GM18907 (cell line): Measurements from ENCODE around the gene TRNT1.

Experiments
- ATAC-seq: cut with Tn5 transposase; IDR thresholded peaks from one replicate; pipeline ENCODE4 v1.9.1; 2021; ENCODE audit warnings: mild to moderate bottlenecking, moderate library complexity; ENCODE audit not compliant: unreplicated experiment

The TRNT1 gene

GRCh38 chr3:3177861-3178497, 51.2 kb downstream of the TRNT1 start:
- ATAC-seq = no peak

GRCh38 chr3:3178498-3179328, 52.0 kb downstream of the TRNT1 start:
- ATAC-seq = peak; percentile 4

DNA sequence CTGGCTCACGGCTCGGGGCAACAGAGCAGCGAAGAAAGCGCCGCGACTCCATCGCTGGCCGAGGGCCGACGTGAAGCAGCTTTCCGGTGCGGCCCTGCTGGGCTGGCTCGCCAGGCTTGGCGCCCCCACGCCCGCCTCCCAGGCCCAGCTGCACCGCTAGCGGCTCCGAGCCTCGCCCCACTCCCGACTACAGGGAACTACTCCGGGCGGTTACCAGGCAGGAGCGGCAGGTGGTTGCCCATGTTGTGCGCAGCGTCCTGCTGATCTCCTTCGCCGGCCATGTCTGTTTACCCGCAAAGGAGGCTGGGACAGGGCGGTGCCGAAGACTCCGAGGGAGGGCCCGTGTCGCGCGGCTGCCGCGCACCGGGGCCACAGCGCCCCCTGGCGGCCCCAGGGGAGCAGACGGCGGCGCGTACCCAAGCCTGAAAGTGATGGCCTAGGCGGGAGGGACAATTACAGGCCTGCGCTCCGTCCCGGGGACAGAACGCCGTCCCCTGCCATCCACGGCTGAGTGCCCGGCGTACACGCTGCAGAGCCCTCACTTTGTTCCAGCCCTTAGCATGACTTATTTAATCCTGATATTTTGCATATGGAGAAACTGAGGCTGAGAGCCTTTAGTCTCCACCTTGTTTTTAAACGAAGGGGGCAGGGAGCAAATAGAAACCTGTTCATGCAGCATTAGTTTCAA, 52.8 kb downstream of the TRNT1 start, which contains the start of gene CRBN:
Gene CRBN (minus strand): TSS at position 285 of the 688 bp plus-strand sequence. CDS start 4 bp downstream, at position 281.
- ATAC-seq = peak; percentile 99

DNA sequence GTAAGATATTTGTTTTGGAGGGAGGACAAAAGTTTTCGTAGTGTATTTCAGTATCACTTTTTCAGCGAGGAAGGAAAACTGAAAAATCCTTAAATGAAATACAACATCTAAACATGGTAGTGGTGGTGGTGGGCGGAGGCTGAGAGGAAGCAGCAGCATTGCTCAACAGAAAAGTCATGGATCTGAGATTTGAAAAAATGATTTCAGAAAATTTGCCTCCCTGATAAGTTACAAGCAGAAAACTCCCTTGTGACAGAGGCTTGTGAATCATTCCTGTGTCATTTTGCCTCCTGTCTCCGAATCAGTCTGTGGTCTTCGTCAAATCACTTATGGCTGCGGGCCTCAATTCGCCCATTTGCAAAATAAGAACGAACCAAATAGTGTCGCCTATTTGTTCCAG, 53.7 kb downstream of the TRNT1 start:
- ATAC-seq = no peak

- no peak for ATAC-seq
Observed at GRCh38 chr3:3184876-3185275, 58.1 kb downstream of the TRNT1 start.

- ATAC-seq = no peak
Observed at GRCh38 chr3:3189102-3189727, 62.5 kb downstream of the TRNT1 start.

GRCh38 chr3:3189961-3190360, 63.2 kb downstream of the TRNT1 start:
- ATAC-seq = no peak

DNA sequence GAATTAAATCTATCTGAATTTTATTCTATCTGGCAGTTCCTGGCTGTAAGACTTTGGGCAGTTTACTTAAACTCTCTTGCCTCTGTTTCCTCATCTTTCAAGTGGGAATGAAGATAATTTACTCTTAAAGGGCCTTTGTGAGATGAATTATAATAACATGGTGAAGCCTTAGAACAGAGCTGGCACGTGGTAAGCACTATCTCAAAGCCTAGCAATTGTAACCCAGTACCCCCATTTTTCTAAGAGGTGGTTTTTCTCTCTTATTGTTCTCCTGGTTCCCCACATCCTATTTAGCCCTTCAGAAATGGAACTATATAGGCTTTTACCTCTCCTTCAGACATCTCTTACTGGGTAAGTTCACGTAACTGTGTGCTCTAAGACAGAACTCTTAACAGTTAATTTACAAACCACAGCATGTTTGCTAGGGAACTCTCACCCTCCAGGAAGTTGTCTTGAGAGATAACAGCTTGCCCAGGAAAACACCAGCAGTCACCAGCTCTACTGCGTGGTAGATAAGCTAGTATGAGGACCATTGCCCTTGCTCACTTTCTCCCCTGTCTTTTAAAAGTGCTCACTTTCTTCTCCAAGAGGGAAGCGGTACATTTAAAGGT, 65.0 kb downstream of the TRNT1 start:
- no peak for ATAC-seq

DNA sequence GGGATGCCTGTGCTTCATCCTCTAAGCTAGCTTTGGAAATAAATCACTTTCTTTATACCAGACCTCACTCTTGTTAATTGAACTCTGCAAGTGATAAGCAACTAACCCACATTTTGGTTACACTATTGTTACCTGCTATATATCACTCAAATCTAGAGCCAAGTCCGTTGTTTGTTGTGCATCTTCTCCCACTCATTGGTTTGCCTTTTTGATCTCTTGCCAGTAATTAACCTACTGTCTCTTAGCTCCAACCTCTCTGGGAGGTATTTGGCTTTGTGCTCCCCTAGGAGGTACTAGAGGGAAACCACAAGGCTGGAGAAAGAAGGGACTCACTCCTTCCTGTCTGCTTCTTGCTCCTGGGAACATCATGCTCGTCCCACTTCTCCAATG, 65.5 kb downstream of the TRNT1 start:
- no peak for ATAC-seq

- no peak for ATAC-seq
Observed at GRCh38 chr3:3194861-3195260, 68.1 kb downstream of the TRNT1 start.

GRCh38 chr3:3196148-3196861, 69.6 kb downstream of the TRNT1 start:
- ATAC-seq = peak; percentile 40
